H1 (cell line): Measurements from ENCODE around the gene GABRR2. TPM values are rescaled to one million over a fixed set of nuclear protein-coding genes. Genes with fewer than 3 reads are reported as not detected.

Experiments
- EZH2 ChIP-seq: fragments of 200-600 bp; sonication (generic); IDR thresholded peaks from 2 replicates; pipeline ENCODE4 v1.7.1; 2012; ENCODE audit warnings: low read depth, mild to moderate bottlenecking, moderate library complexity, low read length, inconsistent platforms; ENCODE audit not compliant: severe bottlenecking
- GABPA ChIP-seq: IDR thresholded peaks from 2 replicates; pipeline ENCODE4 v1.6.1; 2011; ENCODE audit warnings: mild to moderate bottlenecking, low read length, moderate library complexity, borderline replicate concordance; ENCODE audit not compliant: insufficient read depth
- ZNF274 ChIP-seq: IDR thresholded peaks from 2 replicates; pipeline ENCODE4 v1.7.0; 2012; ENCODE audit warnings: low read length, borderline replicate concordance; ENCODE audit errors: extremely low read depth
- polyA plus RNA-seq, 7 experiments: library from polyadenylated mRNA; depleted of rRNA in 3 of 7; stranded (reverse) in 5 of 7; unstranded in 2 of 7; fragments of >200 nt in 5 of 7; fragments of 200-250 nt in 2 of 7; gene quantifications; 1 replicate in 5 of 7; 2 replicates in 1 of 7; 4 replicates in 1 of 7; pipeline versions ENCODE4 v1.2.1 to v1.2.3, GENCODE V29; 2011 to 2013; ENCODE audit warnings: missing spikeins in 2 of 7, mixed read lengths in 2 of 7
- total RNA-seq: library from RNA; stranded (reverse); fragmentation: NEBNext Ultra II Directional; extraction: Animal tissue kit (Norgen Biotek cat#: 25700); gene quantifications from 2 replicates; pipeline ENCODE4 v1.2.1, GENCODE V29; 2021
- TF ChIP-seq, protein P1 (sequence below), 3 experiments: IDR thresholded peaks; 1 replicate in 2 of 3; 2 replicates in 1 of 3; pipeline versions ENCODE4 v1.5.1 to v1.6.1; 2011; ENCODE audit warnings: low read length in 3 of 3, mild to moderate bottlenecking in 3 of 3, inconsistent platforms in 2 of 3, low read depth in 1 of 3, moderate library complexity in 1 of 3; ENCODE audit not compliant: insufficient read depth in 1 of 3; ENCODE audit errors: control extremely low read depth in 1 of 3

GABRR2 gene
- total and polyA plus RNA-seq, 2 of the 8 experiments (the other 6 are each of a cell fraction or from before 2014, with no cell fraction given), result not detected

DNA sequence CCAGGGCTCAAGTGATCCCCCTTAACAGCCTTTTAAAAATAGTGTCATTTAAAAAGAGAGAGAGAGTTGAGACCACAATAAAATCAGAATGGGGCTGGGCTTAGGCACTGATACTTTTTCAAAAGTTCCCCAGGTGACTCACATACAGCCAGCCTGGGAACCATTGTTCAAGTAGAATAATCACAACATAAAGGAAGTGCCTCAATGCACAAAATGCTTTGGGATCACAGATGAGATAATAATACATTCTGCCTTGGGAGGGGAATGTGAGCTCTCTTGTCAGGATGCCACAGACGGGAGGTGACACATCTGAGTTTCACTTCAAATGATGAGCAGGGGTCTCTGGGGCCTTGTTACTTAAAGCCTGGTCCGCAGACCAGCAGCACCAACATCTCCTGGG, 63.9 kb downstream of the GABRR2 start (continued):
- TF ChIP-seq EZH2 (no peak), GABPA (no peak), ZNF274 (no peak)
- TF ChIP-seq, protein P1, sequence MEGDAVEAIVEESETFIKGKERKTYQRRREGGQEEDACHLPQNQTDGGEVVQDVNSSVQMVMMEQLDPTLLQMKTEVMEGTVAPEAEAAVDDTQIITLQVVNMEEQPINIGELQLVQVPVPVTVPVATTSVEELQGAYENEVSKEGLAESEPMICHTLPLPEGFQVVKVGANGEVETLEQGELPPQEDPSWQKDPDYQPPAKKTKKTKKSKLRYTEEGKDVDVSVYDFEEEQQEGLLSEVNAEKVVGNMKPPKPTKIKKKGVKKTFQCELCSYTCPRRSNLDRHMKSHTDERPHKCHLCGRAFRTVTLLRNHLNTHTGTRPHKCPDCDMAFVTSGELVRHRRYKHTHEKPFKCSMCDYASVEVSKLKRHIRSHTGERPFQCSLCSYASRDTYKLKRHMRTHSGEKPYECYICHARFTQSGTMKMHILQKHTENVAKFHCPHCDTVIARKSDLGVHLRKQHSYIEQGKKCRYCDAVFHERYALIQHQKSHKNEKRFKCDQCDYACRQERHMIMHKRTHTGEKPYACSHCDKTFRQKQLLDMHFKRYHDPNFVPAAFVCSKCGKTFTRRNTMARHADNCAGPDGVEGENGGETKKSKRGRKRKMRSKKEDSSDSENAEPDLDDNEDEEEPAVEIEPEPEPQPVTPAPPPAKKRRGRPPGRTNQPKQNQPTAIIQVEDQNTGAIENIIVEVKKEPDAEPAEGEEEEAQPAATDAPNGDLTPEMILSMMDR (IDR thresholded peaks at IDR 0.05; ENCODE audit: control extremely low read depth in 1 of 3, insufficient read depth in 1 of 3, low read depth in 1 of 3, low read length in 3 of 3), result no peak
